ENCODE results near the gene FSHR.

Gene FSHR

DNA sequence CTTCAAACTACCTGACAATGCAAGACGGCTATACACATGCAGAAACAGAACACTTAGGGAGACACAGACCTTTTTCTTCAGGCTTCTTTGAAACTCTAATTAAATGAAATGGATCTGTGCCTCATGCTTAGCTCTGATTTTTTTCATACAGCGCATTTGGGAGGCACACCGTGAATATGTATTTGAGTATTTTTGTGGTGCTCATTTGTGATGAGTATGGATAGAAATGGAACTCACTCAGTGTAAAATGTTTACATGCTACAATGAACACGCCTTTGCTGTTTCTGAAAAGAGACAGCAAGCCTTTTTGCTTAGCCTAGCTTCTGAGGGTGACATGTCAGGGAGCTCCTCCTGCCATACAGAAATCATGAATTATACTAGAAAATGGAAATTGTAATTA, 113.3 kb downstream of the FSHR start:
- Histone ChIP-seq H3K4me3 (ENCODE audit: low read length in 2 of 2) (no peak overlapping the region), H3K36me3 (ENCODE audit: control insufficient read depth in 2 of 2, insufficient read depth in 2 of 2, low read length in 2 of 2) (no peaks in the 10 kb centered on the region), H3K9me3 (ENCODE audit: control insufficient read depth in 2 of 2, low read length in 2 of 2) (no peaks in the 10 kb centered on the region), H3K9ac (ENCODE audit: low read depth in 1 of 2, low read length in 2 of 2) (no peak overlapping the region), H3K27ac (ENCODE audit: low read depth in 2 of 2, low read length in 2 of 2) (no peak overlapping the region), H3K27me3 (ENCODE audit: control insufficient read depth in 2 of 2, insufficient read depth in 2 of 2, low read length in 2 of 2) (no peaks in the 10 kb centered on the region), H3K4me1 (ENCODE audit: control insufficient read depth in 2 of 2, insufficient read depth in 2 of 2, low read length in 2 of 2) (no peaks in the 10 kb centered on the region)

GRCh38 chr2:49037197-49037596, 117.1 kb downstream of the FSHR start:
- no peak overlapping the region for H3K27ac ChIP-seq (ENCODE audit: low read depth in 2 of 2, low read length in 2 of 2)
- no peak overlapping the region for H3K9ac ChIP-seq (ENCODE audit: low read depth in 1 of 2, low read length in 2 of 2)
- H3K4me1 ChIP-seq (ENCODE audit: control insufficient read depth in 2 of 2, insufficient read depth in 2 of 2, low read length in 2 of 2): no peaks in the 10 kb centered on the region
- H3K4me3 ChIP-seq (ENCODE audit: low read length in 2 of 2): no peak overlapping the region
- no peaks in the 10 kb centered on the region for H3K9me3 ChIP-seq (ENCODE audit: control insufficient read depth in 2 of 2, low read length in 2 of 2)
- H3K36me3 ChIP-seq (ENCODE audit: control insufficient read depth in 2 of 2, insufficient read depth in 2 of 2, low read length in 2 of 2): no peaks in the 10 kb centered on the region
- no peaks in the 10 kb centered on the region for H3K27me3 ChIP-seq (ENCODE audit: control insufficient read depth in 2 of 2, insufficient read depth in 2 of 2, low read length in 2 of 2)

GRCh38 chr2:49035481-49035880, 118.8 kb downstream of the FSHR start:
- H3K27me3 ChIP-seq (ENCODE audit: control insufficient read depth in 2 of 2, insufficient read depth in 2 of 2, low read length in 2 of 2): no peaks in the 10 kb centered on the region
- no peak overlapping the region for H3K27ac ChIP-seq (ENCODE audit: low read depth in 2 of 2, low read length in 2 of 2)
- no peaks in the 10 kb centered on the region for H3K4me1 ChIP-seq (ENCODE audit: control insufficient read depth in 2 of 2, insufficient read depth in 2 of 2, low read length in 2 of 2)
- H3K9me3 ChIP-seq (ENCODE audit: control insufficient read depth in 2 of 2, low read length in 2 of 2): no peaks in the 10 kb centered on the region
- no peak overlapping the region for H3K9ac ChIP-seq (ENCODE audit: low read depth in 1 of 2, low read length in 2 of 2)
- H3K4me3 ChIP-seq (ENCODE audit: low read length in 2 of 2): no peak overlapping the region
- no peaks in the 10 kb centered on the region for H3K36me3 ChIP-seq (ENCODE audit: control insufficient read depth in 2 of 2, insufficient read depth in 2 of 2, low read length in 2 of 2)

GRCh38 chr2:49033394-49034185, 120.7 kb downstream of the FSHR start:
- Histone ChIP-seq H3K9me3 (ENCODE audit: control insufficient read depth in 2 of 2, low read length in 2 of 2) (no peaks in the 10 kb centered on the region), H3K4me3 (ENCODE audit: low read length in 2 of 2) (no peak overlapping the region), H3K27ac (ENCODE audit: low read depth in 2 of 2, low read length in 2 of 2) (no peak overlapping the region), H3K9ac (ENCODE audit: low read depth in 1 of 2, low read length in 2 of 2) (no peak overlapping the region), H3K36me3 (ENCODE audit: control insufficient read depth in 2 of 2, insufficient read depth in 2 of 2, low read length in 2 of 2) (no peaks in the 10 kb centered on the region), H3K4me1 (ENCODE audit: control insufficient read depth in 2 of 2, insufficient read depth in 2 of 2, low read length in 2 of 2) (no peaks in the 10 kb centered on the region), H3K27me3 (ENCODE audit: control insufficient read depth in 2 of 2, insufficient read depth in 2 of 2, low read length in 2 of 2) (no peaks in the 10 kb centered on the region)

GRCh38 chr2:49032936-49033335, 121.4 kb downstream of the FSHR start:
- H3K36me3 ChIP-seq (ENCODE audit: control insufficient read depth in 2 of 2, insufficient read depth in 2 of 2, low read length in 2 of 2): no peaks in the 10 kb centered on the region
- no peaks in the 10 kb centered on the region for H3K4me1 ChIP-seq (ENCODE audit: control insufficient read depth in 2 of 2, insufficient read depth in 2 of 2, low read length in 2 of 2)
- H3K9ac ChIP-seq (ENCODE audit: low read depth in 1 of 2, low read length in 2 of 2): no peak overlapping the region
- no peaks in the 10 kb centered on the region for H3K9me3 ChIP-seq (ENCODE audit: control insufficient read depth in 2 of 2, low read length in 2 of 2)
- H3K4me3 ChIP-seq (ENCODE audit: low read length in 2 of 2): no peak overlapping the region
- H3K27ac ChIP-seq (ENCODE audit: low read depth in 2 of 2, low read length in 2 of 2): no peak overlapping the region
- no peaks in the 10 kb centered on the region for H3K27me3 ChIP-seq (ENCODE audit: control insufficient read depth in 2 of 2, insufficient read depth in 2 of 2, low read length in 2 of 2)

GRCh38 chr2:49032126-49032525, 122.2 kb downstream of the FSHR start:
- H3K27me3 ChIP-seq (ENCODE audit: control insufficient read depth in 2 of 2, insufficient read depth in 2 of 2, low read length in 2 of 2): no peaks in the 10 kb centered on the region
- no peaks in the 10 kb centered on the region for H3K9me3 ChIP-seq (ENCODE audit: control insufficient read depth in 2 of 2, low read length in 2 of 2)
- no peak overlapping the region for H3K27ac ChIP-seq (ENCODE audit: low read depth in 2 of 2, low read length in 2 of 2)
- no peak overlapping the region for H3K4me3 ChIP-seq (ENCODE audit: low read length in 2 of 2)
- H3K9ac ChIP-seq (ENCODE audit: low read depth in 1 of 2, low read length in 2 of 2): no peak overlapping the region
- H3K36me3 ChIP-seq (ENCODE audit: control insufficient read depth in 2 of 2, insufficient read depth in 2 of 2, low read length in 2 of 2): no peaks in the 10 kb centered on the region
- no peaks in the 10 kb centered on the region for H3K4me1 ChIP-seq (ENCODE audit: control insufficient read depth in 2 of 2, insufficient read depth in 2 of 2, low read length in 2 of 2)

GRCh38 chr2:49029406-49029805, 124.9 kb downstream of the FSHR start:
- Histone ChIP-seq H3K4me1 (ENCODE audit: control insufficient read depth in 2 of 2, insufficient read depth in 2 of 2, low read length in 2 of 2) (no peaks in the 10 kb centered on the region), H3K4me3 (ENCODE audit: low read length in 2 of 2) (no peak overlapping the region), H3K27ac (ENCODE audit: low read depth in 2 of 2, low read length in 2 of 2) (no peak overlapping the region), H3K9ac (ENCODE audit: low read depth in 1 of 2, low read length in 2 of 2) (no peak overlapping the region), H3K36me3 (ENCODE audit: control insufficient read depth in 2 of 2, insufficient read depth in 2 of 2, low read length in 2 of 2) (no peaks in the 10 kb centered on the region), H3K27me3 (ENCODE audit: control insufficient read depth in 2 of 2, insufficient read depth in 2 of 2, low read length in 2 of 2) (no peaks in the 10 kb centered on the region), H3K9me3 (ENCODE audit: control insufficient read depth in 2 of 2, low read length in 2 of 2) (no peaks in the 10 kb centered on the region)

DNA sequence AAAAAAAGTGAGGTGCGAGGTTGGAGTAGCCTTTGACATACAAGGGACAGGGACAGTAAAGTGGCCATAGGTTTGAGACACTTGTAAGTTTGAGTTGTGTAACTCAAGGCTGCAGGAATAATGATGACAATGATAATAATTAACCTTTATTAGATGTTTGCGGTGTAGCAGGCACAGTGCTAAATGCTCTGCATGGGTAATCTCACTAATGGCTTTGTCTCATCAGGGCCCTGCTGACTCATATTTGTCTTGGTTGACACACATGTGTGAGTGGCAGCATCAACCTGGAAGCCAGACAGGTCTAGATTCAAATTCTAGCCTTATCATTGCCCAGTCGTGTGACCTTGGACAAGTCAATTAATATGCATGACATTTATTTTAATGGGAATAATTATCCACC, 126.2 kb downstream of the FSHR start:
- no peak overlapping the region for H3K9ac ChIP-seq (ENCODE audit: low read depth in 1 of 2, low read length in 2 of 2)

GRCh38 chr2:49026706-49027105, 127.6 kb downstream of the FSHR start:
- no peak overlapping the region for H3K9ac ChIP-seq (ENCODE audit: low read depth in 1 of 2, low read length in 2 of 2)
- H3K36me3 ChIP-seq (ENCODE audit: control insufficient read depth in 2 of 2, insufficient read depth in 2 of 2, low read length in 2 of 2): no peaks in the 10 kb centered on the region
- H3K4me3 ChIP-seq (ENCODE audit: low read length in 2 of 2): no peak overlapping the region
- no peaks in the 10 kb centered on the region for H3K27me3 ChIP-seq (ENCODE audit: control insufficient read depth in 2 of 2, insufficient read depth in 2 of 2, low read length in 2 of 2)
- H3K27ac ChIP-seq (ENCODE audit: low read depth in 2 of 2, low read length in 2 of 2): no peak overlapping the region
- no peaks in the 10 kb centered on the region for H3K4me1 ChIP-seq (ENCODE audit: control insufficient read depth in 2 of 2, insufficient read depth in 2 of 2, low read length in 2 of 2)
- H3K9me3 ChIP-seq (ENCODE audit: control insufficient read depth in 2 of 2, low read length in 2 of 2): no peaks in the 10 kb centered on the region

More for the DNA sequence above, 126.2 kb downstream of the FSHR start:
- Histone ChIP-seq H3K4me1 (ENCODE audit: control insufficient read depth in 2 of 2, insufficient read depth in 2 of 2, low read length in 2 of 2) (no peaks in the 10 kb centered on the region), H3K27ac (ENCODE audit: low read depth in 2 of 2, low read length in 2 of 2) (no peak overlapping the region), H3K4me3 (ENCODE audit: low read length in 2 of 2) (no peak overlapping the region), H3K36me3 (ENCODE audit: control insufficient read depth in 2 of 2, insufficient read depth in 2 of 2, low read length in 2 of 2) (no peaks in the 10 kb centered on the region), H3K27me3 (ENCODE audit: control insufficient read depth in 2 of 2, insufficient read depth in 2 of 2, low read length in 2 of 2) (no peaks in the 10 kb centered on the region), H3K9me3 (ENCODE audit: control insufficient read depth in 2 of 2, low read length in 2 of 2) (no peaks in the 10 kb centered on the region)

- Histone ChIP-seq H3K4me3 (ENCODE audit: low read length in 2 of 2) (no peak overlapping the region), H3K4me1 (ENCODE audit: control insufficient read depth in 2 of 2, insufficient read depth in 2 of 2, low read length in 2 of 2) (no peaks in the 10 kb centered on the region), H3K27me3 (ENCODE audit: control insufficient read depth in 2 of 2, insufficient read depth in 2 of 2, low read length in 2 of 2) (no peaks in the 10 kb centered on the region), H3K36me3 (ENCODE audit: control insufficient read depth in 2 of 2, insufficient read depth in 2 of 2, low read length in 2 of 2) (no peaks in the 10 kb centered on the region), H3K27ac (ENCODE audit: low read depth in 2 of 2, low read length in 2 of 2) (no peak overlapping the region), H3K9ac (ENCODE audit: low read depth in 1 of 2, low read length in 2 of 2) (no peak overlapping the region), H3K9me3 (ENCODE audit: control insufficient read depth in 2 of 2, low read length in 2 of 2) (no peaks in the 10 kb centered on the region)
These were observed 133.0 kb downstream of the FSHR start for GRCh38 chr2:49021271-49021670.
